IPS DF 4.7 (cell line): ENCODE data around the gene KAZN.

Source experiments
- DNase-seq: peaks from one replicate; pipeline ENCODE4 v3.0.0-alpha.2; 2013; ENCODE audit warnings: low spot score; ENCODE audit errors: extremely low read depth

Gene KAZN

GRCh38 chr1:14820295-14821085 lies 222.0 kb downstream of the KAZN start:
- DNase-seq, result no peak

DNA sequence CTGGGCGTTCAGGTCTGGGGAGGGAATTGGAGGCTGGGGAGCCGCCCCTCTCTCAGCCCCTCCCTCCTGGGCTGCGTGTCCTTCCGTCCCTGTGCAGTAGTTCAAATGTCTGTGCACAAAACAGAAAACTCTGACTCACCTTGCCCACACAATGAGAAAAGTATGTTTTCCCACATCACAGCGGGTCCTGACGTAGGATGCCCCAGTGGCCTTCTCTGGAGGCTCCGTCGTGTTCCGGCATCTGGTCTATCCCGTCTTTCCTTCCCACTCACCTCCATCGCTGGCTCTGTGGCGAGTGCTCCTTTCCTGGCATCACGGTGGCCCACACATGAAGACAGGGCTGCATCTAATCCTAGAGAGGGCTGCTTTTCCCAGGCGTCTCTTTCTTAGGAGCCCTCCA lies 224.0 kb downstream of the KAZN start:
- no peak for DNase-seq

DNA sequence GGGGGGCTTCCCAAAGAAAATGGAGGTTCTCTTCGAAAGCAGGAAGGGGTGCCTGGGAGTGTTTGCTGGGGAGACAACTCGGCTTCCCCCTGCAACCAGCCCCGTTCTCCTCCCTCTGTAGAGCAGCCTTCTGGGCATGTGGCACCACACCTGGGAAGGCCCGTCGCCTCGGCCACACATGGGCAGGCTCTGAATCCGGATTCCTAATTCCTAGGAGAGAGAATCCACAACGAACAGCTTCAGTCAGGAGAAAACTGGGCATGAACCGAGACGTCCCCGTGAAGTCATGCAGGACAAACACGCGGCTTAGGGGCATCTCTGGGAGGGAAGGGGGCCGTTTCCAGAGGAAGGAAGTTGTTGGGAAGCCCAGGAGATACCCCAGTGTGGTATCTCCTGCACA lies 224.5 kb downstream of the KAZN start:
- DNase-seq, result no peak

DNA sequence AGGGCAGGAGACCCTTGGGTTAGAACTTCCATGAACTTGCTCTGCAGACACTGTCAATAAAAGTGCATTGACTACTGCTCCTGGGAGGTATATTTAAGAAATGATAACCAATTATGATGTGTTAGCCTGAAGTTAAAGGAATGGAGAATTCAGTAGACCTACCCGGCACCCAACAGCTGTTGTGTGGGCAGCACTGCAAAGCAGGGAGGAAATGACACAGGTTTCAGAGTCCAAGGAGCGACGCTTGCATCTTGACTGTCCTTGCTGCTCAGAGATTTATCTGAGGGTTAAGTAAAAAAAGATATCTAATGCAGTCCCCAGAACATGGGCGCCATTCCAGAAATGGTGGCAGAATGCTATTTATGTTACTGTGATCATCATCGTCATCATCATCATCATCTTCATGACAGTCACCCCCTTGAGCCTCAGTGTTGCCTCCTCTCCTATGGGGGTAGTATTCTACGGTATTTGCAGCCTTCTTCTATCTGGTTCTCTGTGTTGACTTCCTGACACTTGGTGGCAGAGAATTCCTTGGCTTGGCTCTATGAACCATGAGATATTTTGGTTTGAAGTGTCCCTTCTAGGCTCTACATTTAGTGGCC lies 225.9 kb downstream of the KAZN start:
- DNase-seq, result no peak

DNA sequence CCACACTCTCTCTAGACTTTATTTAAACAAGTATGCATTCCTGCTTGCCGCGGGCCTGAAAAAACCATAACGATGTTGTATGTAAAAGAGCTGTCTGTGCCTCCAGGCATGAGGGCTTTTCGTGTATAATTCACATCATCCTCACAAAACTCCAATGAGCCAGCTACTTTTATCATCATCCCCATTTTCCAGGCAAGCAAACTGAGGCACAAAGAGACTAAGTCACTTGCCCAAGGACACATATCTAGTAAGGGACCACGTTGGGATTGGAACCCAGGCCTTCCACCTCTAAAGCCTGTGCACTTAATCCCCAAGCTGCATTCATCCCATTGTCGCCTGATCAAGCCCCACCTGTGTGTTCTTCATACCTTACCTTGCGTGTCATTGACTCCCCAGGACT lies 226.9 kb downstream of the KAZN start:
- DNase-seq, result no peak

DNA sequence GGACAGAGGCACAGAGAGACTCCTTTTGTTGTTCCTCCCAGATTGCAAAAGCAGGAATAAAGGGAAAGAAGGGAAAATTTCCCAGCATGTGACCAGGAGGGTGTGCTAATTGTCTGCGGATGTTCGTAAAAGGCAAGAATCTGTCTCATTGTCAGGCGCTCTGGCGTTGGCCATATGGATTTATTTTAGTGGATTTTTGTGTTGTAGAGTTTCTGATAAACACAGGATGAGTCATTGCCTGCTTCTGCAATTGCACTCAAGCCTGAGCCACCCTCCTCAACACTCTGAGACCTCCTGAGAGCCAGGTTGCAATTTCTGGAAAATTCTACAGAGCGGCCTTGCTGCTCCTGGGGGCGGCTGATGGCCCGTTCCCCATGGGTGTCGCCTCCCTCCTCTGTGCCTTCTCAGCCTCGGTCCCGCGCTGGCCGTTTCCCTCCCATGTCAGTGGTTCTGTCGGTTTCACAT lies 227.7 kb downstream of the KAZN start:
- DNase-seq, result no peak

DNA sequence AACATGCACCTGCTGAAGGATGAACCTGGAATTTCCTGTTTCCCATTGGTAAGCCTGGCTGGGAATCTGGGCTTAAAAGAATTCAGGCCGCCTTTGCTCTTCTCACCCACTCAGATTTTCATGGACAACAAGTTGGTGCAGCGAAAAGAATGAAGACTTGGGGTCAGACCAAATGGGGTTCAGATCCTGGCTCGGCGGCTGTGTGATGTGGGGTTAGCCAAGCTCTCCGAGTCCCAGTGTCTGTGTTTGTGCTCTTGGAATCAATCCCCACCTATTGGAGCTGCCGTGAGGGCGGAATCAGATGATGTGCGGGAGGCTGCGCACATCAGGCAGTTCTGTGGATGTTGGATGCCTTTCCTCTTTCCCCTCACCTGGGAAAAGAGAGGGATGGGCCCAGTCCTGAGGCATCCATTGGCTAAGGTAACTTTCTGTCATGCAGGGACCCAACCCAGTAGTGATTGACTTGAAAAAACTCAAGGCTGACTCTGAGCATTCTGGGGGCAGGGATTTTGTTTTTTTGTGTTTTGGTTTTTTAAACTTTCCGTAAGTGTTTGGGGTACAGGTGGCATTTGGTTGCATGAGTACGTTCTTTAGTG lies 228.3 kb downstream of the KAZN start:
- no peak for DNase-seq

GRCh38 chr1:14827870-14828269 lies 229.4 kb downstream of the KAZN start:
- no peak for DNase-seq

DNA sequence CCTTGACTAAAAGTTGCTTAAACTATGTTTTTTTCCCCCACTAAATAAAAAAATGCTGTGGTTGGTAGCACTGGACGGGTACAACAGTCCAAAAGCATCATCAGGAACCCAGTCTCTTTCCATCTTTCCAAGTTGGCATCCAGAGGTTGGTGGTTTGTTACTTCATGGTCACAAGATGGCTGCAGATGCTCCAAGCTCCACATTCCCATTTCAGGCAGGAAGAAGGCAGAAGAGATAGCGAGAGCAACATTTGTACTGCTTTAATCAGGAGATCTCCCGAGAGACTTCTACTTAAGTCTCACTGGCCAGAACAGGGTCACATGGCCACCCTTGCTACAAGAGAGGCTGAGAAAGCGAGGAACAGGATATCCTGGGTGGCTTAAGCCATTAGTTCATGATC lies 230.2 kb downstream of the KAZN start:
- DNase-seq, result no peak

DNA sequence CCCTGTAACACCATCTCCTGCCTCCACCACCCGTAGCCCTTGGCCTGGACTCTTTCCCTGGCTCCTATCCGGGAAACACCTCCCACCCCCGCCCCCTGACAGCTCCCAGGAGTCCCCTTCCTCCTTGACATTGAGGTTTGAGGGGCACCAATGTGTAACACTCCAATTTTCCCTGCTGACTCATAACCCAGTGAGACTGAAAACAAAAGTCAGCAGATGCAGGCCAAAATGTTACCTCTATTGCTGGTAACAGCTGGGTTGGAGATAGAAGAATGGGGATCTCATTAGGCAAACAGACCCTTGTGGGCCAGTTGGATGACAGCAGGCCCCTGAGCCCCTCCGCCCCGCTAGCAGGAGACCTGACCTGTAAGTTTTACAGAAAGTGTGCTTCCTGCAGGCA lies 237.2 kb downstream of the KAZN start:
- DNase-seq, result no peak

GRCh38 chr1:14836426-14837140 lies 238.1 kb downstream of the KAZN start:
- no peak for DNase-seq

GRCh38 chr1:14840374-14840773 lies 241.9 kb downstream of the KAZN start:
- DNase-seq, result no peak

DNA sequence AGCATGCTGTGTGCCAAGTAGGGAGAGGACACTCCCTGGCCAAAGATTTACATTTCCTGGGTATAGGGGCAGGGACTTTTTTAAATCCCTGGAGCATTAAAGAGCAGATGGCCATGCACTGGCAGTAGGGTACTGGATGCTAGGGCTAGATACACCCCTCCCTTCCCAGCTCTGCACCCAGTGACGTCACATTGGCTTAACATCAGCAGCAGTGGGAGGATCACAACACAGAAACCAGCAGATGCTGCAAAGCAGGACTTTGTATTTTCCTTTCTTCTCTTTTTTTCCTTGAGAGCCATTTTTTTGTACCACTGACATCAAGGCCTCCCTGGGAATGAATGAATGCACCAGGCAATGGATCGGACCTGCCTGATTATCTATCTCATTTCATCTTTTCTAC lies 243.0 kb downstream of the KAZN start:
- no peak for DNase-seq

DNA sequence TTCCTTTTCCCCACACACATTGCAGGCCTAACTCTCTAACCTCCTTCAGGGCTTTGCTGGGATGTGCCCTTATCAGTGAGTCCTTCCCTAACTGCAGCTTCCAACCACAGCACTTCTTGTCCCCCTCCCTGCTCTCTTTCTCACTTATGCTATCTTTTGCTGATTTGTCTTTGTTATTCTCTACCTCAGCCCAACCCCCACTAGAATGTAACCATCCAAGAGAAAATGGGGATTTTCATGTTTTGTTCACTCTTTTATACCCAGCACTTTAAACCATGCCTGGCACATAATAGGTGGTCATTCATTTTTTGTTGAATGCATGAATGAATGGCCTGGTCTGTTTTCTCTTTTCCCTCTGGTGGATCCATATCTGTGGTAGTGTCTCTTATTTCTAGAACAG lies 243.5 kb downstream of the KAZN start:
- no peak for DNase-seq

DNA sequence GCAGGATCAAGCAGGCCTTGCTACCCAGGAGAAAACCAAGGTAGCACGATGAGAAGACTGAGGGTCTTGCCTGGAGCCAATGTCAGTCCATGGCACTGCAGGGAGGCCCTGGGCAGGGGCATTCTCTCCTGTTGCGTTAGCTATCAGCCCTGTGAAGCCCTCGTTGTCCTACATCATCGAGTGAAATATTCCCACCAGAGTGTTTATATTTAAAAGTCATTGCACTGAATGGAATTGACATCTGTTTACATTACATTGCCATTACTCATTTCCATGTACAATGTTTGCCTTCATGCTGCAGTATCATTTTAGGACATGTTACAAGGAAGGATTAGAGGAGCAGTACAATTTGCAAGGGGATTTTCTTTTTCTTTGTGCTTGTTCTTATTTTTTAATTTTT lies 243.9 kb downstream of the KAZN start:
- no peak for DNase-seq

DNA sequence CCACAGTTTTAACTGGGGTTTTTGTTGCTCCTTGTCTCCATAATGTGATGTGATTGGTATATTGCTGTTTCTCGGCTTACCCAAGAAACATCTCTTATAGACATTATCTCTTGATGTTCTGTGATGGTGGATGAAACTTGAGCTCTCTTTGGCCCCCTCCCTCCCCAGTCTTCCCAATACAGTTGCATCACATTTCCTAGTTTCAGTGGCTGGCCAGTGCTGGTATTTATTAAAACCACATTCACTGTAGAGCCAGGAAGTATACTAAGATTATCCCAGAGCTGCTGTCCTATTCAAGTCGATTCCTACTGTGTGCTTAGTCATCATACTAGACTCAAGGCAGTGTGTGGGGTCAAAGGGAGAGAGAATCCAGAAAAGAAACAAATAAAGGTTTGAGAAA lies 244.4 kb downstream of the KAZN start:
- no peak for DNase-seq

- DNase-seq, result no peak
Measured at GRCh38 chr1:14843525-14843924, 245.0 kb downstream of the KAZN start.

GRCh38 chr1:14844356-14844755 lies 245.9 kb downstream of the KAZN start:
- no peak for DNase-seq

DNA sequence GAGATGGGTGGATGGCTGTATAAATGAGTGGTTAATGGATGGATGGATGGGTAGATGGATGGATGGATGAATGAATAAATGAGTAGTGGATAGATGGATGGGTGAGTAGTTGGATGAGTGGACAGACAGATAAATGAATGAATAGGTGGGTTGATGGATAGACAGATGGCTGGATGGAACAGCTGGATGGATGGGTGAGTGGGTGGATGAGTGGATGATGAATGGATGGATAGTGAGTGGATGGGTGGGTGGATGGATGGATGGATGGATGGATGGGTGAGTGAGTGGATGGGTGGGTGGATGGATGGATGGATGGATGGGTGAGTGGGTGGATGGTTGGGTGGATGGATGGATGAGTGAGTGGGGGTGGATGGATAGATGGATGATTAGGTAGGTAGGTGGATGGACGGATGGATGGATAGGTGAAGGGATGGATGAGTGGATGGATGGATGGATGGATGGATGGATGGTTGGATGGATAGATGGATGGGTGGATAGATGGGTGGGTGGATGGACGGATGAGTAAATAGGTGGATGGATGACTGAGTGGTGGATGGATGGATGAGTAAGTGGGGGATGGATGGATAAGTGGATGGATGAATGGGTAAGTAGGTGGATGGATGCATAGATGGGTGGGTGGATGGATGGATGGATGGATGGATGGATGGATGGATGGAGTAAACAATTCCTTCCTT lies 246.6 kb downstream of the KAZN start:
- DNase-seq, result no peak

DNA sequence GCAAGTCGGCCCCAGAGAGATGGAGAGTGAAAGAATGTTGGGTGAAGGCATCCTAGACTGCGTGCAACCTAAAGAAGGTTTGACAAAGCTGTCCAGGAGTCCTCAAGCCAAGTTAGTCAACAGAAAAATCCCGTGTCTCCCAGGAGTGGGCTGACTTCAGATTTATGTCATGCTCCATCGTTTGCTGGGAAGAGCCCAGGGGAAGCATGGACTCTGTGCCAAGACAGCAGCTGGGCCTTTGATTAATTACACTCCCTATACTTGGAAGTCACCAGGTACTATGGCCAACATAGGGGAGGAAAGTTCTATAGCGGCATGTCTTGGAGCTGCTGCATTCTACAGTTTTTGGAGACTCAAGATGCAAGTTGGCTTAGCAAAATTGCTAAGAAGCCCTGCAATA lies 247.4 kb downstream of the KAZN start:
- no peak for DNase-seq

DNA sequence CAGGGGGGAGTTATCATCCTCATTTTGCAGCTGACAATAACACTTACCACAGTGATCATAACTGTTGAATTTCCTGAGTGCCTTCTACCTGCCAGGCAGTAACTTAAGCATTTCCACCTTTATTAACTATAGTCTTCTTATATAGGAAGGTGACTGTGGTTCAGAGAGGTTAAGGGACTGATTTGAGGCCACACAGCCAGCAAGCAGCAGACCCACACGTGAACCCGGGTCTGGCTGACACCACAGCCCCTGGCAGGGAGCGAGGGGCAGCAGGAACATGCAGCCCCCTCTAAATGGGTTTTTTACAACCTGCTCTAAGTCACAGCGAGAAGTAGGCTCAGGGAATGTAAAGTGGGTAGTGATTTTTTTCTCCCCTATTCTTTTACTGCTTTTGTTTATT lies 248.2 kb downstream of the KAZN start:
- no peak for DNase-seq

DNA sequence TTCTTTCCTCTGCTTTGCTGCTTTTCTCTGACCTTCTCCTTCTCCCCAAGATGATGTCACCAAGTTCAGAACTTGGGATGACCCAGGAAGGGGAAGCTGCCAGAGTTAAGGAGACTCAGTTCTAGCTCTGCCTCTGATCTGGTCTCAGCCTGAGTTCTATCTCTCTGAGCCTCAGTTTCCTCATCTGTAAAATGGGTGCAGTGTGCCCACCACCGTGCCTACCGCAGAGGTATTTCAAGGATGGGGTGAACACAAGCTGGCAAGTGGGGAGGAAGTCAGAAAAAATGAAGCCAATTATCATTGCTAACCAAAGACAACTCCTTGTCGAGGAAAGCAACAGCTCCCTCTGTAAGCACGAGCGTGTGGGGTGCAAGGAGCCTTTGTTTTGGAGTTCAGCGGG lies 249.7 kb downstream of the KAZN start:
- DNase-seq, result no peak
